SIG-M5 (cell line): ENCODE results near the gene NBEAL2.

ENCODE experiments used
- DNase-seq: peaks from one replicate; lab custom pipeline; 2025; lab: John Stamatoyannopoulos, UW

Gene NBEAL2

GRCh38 chr3:46946416-46946815 is 33.0 kb upstream of the NBEAL2 start:
- DNase-seq: no peak

- no peak for DNase-seq
Measured at GRCh38 chr3:46946856-46947545, 32.5 kb upstream of the NBEAL2 start.

- DNase-seq: no peak
Measured at GRCh38 chr3:46947546-46947901, 31.9 kb upstream of the NBEAL2 start.

- DNase-seq: no peak
Measured at GRCh38 chr3:46947981-46948791, 31.3 kb upstream of the NBEAL2 start.

- no peak for DNase-seq
Measured at GRCh38 chr3:46948830-46949671, 30.4 kb upstream of the NBEAL2 start.

GRCh38 chr3:46950177-46950576 is 29.3 kb upstream of the NBEAL2 start:
- DNase-seq: no peak

GRCh38 chr3:46950650-46951241 is 28.7 kb upstream of the NBEAL2 start:
- no peak for DNase-seq

- no peak for DNase-seq
Measured at GRCh38 chr3:46952813-46953212, 26.7 kb upstream of the NBEAL2 start.

- DNase-seq: no peak
Measured at GRCh38 chr3:46953234-46954010, 26.0 kb upstream of the NBEAL2 start.

- no peak for DNase-seq
Measured at GRCh38 chr3:46954178-46954577, 25.3 kb upstream of the NBEAL2 start.

- no peak for DNase-seq
Measured at GRCh38 chr3:46955157-46955556, 24.3 kb upstream of the NBEAL2 start.

- no peak for DNase-seq
Measured at GRCh38 chr3:46955801-46956259, 23.6 kb upstream of the NBEAL2 start.

GRCh38 chr3:46957092-46957820 is 22.2 kb upstream of the NBEAL2 start:
- no peak for DNase-seq

- no peak for DNase-seq
Measured at GRCh38 chr3:46958467-46959160, 20.9 kb upstream of the NBEAL2 start.

GRCh38 chr3:46959161-46959511 is 20.3 kb upstream of the NBEAL2 start:
- DNase-seq: no peak

- DNase-seq: no peak
Measured at GRCh38 chr3:46960081-46960701, 19.3 kb upstream of the NBEAL2 start.

- no peak for DNase-seq
Measured at GRCh38 chr3:46960835-46961234, 18.6 kb upstream of the NBEAL2 start.

- no peak for DNase-seq
Measured at GRCh38 chr3:46962427-46962826, 17.0 kb upstream of the NBEAL2 start.

GRCh38 chr3:46962990-46963389 is 16.5 kb upstream of the NBEAL2 start:
- DNase-seq: no peak
